Body of pancreas (tissue), 4 donors: Measurements from ENCODE around the gene SBNO2. TPM values are rescaled to one million over a fixed set of nuclear protein-coding genes. Genes with fewer than 3 reads are reported as not detected.
A peak's percentile ranks its signal among the peaks of the same experiment; 100 is the strongest.

Experiments used
- ATAC-seq: fragments of 150-250 bp; one replicate; pipeline ENCODE4 v1.9.1; 2016
- DNase-seq, 4 donors: peaks; one replicate each; pipeline ENCODE4 v3.0.0-alpha.2; 2019
- H3K27ac ChIP-seq, 4 donors: fragments of 200-600 bp; sonication (generic); 1 replicate in 3 of 4; 2 replicates in 1 of 4; pipeline versions ENCODE4 v1.5.1 to v1.6.1; 2016 to 2019; ENCODE audit warnings: mild to moderate bottlenecking in 1 of 4, mixed read lengths in 1 of 4, moderate library complexity in 1 of 4
- H3K27me3 ChIP-seq, 2 donors: fragments of 200-600 bp; sonication (generic); one replicate each; pipeline ENCODE4 v1.6.0; 2016; ENCODE audit warnings: mild to moderate bottlenecking in 1 of 2
- H3K36me3 ChIP-seq, 2 donors: fragments of 200-600 bp; sonication (generic); replicated peaks in 1 of 2; 2 replicates each; pipeline ENCODE4 v1.5.1; 2016; ENCODE audit warnings: low read depth in 2 of 2; ENCODE audit not compliant: insufficient read depth in 1 of 2
- H3K4me1 ChIP-seq: fragments of 200-600 bp; sonication (generic); one replicate; pipeline ENCODE4 v1.6.0; 2016
- H3K4me3 ChIP-seq, 2 donors: fragments of 200-600 bp; sonication (generic); 1 replicate in 1 of 2; 2 replicates in 1 of 2; pipeline ENCODE4 v1.5.1; 2016 to 2019
- H3K9me3 ChIP-seq, 3 donors: fragments of 200-600 bp; sonication (generic); 1 replicate in 2 of 3; 2 replicates in 1 of 3; pipeline ENCODE4 v1.5.1; 2016
- POLR2A ChIP-seq, 3 donors: fragments of 450-650 bp; IDR thresholded peaks; one replicate each; pipeline ENCODE4 v1.6.1; 2016; ENCODE audit warnings: antibody characterized with exemption in 3 of 3, mild to moderate bottlenecking in 2 of 3
- WGBS, 2 donors: methylation state at CpG; one replicate each; pipeline ENCODE4 v1.1.5; 2017; 5-methylcytosine and 5-hydroxymethylcytosine counted together
- intact Hi-C: fragments of 100-400 bp; cut with DNase I; formaldehyde crosslinking; loops from one replicate; pipeline ENCODE4 v1.15.1; 2023
- total RNA-seq, 2 donors: library from RNA; depleted of rRNA; stranded (reverse); fragments of >200 nt; gene quantifications; one replicate each; pipeline ENCODE4 v1.1.0, GENCODE V29; 2016
- TF ChIP-seq, protein P1 (sequence below), 7 experiments: fragments of 450-650 bp in 4 of 7; fragments of 200-600 bp in 3 of 7; sonication (generic) in 3 of 7; IDR thresholded peaks; one replicate each; pipeline ENCODE4 v1.5.1; 2016 to 2019; ENCODE audit warnings: antibody characterized with exemption in 7 of 7

SBNO2 gene
- total RNA-seq, 2 donors from 2014 or later: 14.0 to 30.7 TPM

- intact Hi-C loops: no loop called here
- WGBS, 2 donors: 69 to 82% methylated on average over 20 to 31 of the region's 38 CpGs
- peaks cover 1 to 4% of the 10 kb centered on the region in 2 donors for H3K36me3 ChIP-seq
- ATAC-seq: peak; percentile 87
- H3K27ac ChIP-seq: no peak overlapping the region
- H3K4me1 ChIP-seq: peaks cover 26% of the 10 kb centered on the region
- H3K4me3 ChIP-seq: no peak overlapping the region
- no peaks in the 10 kb centered on the region for H3K27me3 ChIP-seq
- no peaks in the 10 kb centered on the region for H3K9me3 ChIP-seq
- TF ChIP-seq POLR2A (IDR thresholded peaks at IDR 0.05): no peak
- TF ChIP-seq, protein P1, sequence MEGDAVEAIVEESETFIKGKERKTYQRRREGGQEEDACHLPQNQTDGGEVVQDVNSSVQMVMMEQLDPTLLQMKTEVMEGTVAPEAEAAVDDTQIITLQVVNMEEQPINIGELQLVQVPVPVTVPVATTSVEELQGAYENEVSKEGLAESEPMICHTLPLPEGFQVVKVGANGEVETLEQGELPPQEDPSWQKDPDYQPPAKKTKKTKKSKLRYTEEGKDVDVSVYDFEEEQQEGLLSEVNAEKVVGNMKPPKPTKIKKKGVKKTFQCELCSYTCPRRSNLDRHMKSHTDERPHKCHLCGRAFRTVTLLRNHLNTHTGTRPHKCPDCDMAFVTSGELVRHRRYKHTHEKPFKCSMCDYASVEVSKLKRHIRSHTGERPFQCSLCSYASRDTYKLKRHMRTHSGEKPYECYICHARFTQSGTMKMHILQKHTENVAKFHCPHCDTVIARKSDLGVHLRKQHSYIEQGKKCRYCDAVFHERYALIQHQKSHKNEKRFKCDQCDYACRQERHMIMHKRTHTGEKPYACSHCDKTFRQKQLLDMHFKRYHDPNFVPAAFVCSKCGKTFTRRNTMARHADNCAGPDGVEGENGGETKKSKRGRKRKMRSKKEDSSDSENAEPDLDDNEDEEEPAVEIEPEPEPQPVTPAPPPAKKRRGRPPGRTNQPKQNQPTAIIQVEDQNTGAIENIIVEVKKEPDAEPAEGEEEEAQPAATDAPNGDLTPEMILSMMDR (IDR thresholded peaks at IDR 0.05): peak; percentile 55 to 89 (median 78)
- peak; percentile 78 to 88 (median 82) for DNase-seq
Observed at GRCh38 chr19:1220976-1221903, 47.2 kb upstream of the SBNO2 start.

DNA sequence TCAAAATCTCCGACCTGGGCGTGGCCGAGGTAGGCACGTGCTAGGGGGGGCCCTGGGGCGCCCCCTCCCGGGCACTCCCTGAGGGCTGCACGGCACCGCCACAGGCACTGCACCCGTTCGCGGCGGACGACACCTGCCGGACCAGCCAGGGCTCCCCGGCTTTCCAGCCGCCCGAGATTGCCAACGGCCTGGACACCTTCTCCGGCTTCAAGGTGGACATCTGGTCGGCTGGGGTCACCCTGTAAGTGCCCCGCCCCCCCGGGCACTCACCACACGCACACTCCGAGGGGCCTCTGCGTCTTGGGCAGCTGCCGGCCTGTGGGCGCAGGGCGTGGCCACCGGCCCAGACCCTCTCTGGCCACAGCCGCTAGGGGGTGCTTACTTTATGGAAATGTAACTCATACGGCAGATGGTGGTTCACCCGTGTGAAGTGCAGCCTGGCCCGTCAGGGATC lies 46.4 kb upstream of the SBNO2 start:
- intact Hi-C loops: no loop called here
- Histone ChIP-seq H3K36me3 (peaks cover 0 to 4% of the 10 kb centered on the region in 2 donors), H3K27ac (no peak overlapping the region), H3K27me3 (no peaks in the 10 kb centered on the region), H3K4me3 (no peak overlapping the region), H3K9me3 (no peaks in the 10 kb centered on the region), H3K4me1 (peaks cover 33% of the 10 kb centered on the region)
- TF ChIP-seq, protein P1 (IDR thresholded peaks at IDR 0.05): no peak
- TF ChIP-seq POLR2A (IDR thresholded peaks at IDR 0.05): no peak
- no peak for ATAC-seq
- 64 to 74% methylated on average over 2 to 27 of the region's 33 CpGs for WGBS, 2 donors
- DNase-seq: no peak

GRCh38 chr19:1219786-1220476 lies 45.9 kb upstream of the SBNO2 start:
- intact Hi-C loops: no loop called here
- H3K27me3 ChIP-seq: no peaks in the 10 kb centered on the region
- no peak for DNase-seq
- ATAC-seq: no peak
- H3K4me1 ChIP-seq: peaks cover 39% of the 10 kb centered on the region
- H3K36me3 ChIP-seq: peaks cover 0 to 4% of the 10 kb centered on the region in 2 donors
- 90 to 100% methylated on average over 3 to 17 of the region's 19 CpGs for WGBS, 2 donors
- H3K9me3 ChIP-seq: no peaks in the 10 kb centered on the region
- H3K27ac ChIP-seq: no peak overlapping the region
- no peak overlapping the region for H3K4me3 ChIP-seq
- TF ChIP-seq, protein P1 (IDR thresholded peaks at IDR 0.05): no peak
- TF ChIP-seq POLR2A (IDR thresholded peaks at IDR 0.05): no peak

DNA sequence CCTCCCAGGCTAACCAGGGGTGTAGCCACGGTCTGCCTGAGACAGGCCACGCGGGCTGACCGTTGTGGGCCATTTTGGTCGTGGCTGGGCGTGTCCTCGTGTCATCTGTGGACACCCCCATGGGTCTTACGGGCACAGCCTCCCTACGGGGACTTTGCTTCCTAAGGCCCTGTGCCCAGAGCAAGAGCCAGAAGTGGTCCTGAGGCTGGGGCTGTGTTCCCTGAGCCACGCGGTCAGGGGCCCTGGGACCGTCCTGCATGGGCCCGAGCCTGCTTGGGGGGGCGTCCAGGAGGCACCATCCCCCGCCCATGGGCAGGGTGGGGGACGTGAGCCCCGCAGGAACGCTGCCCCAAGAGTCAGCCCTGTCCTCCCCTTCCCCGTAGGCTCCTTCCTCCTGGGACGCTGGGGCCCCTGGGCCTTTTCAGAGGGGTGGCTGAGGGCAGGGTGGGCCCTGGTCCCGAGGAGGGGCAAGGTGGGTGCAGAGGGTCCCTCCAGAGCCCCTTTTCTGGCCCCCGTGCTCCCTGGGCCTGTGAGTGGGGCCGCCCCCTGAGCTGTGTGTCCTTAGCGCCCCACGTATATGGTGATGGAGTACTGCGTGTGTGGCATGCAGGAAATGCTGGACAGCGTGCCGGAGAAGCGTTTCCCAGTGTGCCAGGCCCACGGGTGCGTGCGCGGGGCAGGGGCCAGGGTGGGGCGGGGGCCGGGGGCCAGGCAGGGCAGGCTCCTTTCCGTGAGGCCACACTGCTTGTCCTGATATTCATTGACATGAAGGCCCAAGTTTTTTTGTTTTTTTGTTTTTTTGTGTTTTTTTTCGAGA lies 44.9 kb upstream of the SBNO2 start:
- no peak for TF ChIP-seq POLR2A (IDR thresholded peaks at IDR 0.05)
- TF ChIP-seq, protein P1 (IDR thresholded peaks at IDR 0.05): no peak
- peaks cover 0 to 4% of the 10 kb centered on the region in 2 donors for H3K36me3 ChIP-seq
- H3K27ac ChIP-seq: peak overlapping the region in 1 of 4 donors; percentile 36
- no peaks in the 10 kb centered on the region for H3K9me3 ChIP-seq
- DNase-seq (no peak), ATAC-seq (no peak)
- no peak overlapping the region for H3K4me3 ChIP-seq
- H3K4me1 ChIP-seq: peaks cover 48% of the 10 kb centered on the region
- intact Hi-C loops: no loop called here
- WGBS, 2 donors: 83 to 91% methylated on average over 19 to 29 of the region's 37 CpGs
- no peaks in the 10 kb centered on the region for H3K27me3 ChIP-seq
